Left kidney (tissue), 8 donors: ENCODE data around the gene UBAP1. TPM values are rescaled to one million over a fixed set of nuclear protein-coding genes. Genes with fewer than 3 reads are reported as not detected.
"Not testable (repeated sequence)": the region's sequence is repeated elsewhere in the genome, so short reads cannot be mapped to it uniquely, and the experiment has no call there.

ENCODE experiments used
- DNase-seq: peaks from one replicate; pipeline ENCODE4 v3.0.0-alpha.2; 2013
- long read RNA-seq, 8 donors: transcript quantifications; one replicate each; lab custom pipeline, GENCODE V29; 2026
- polyA plus RNA-seq: library from polyadenylated mRNA; unstranded; fragments of 120-200 nt; gene quantifications from one replicate; pipeline ENCODE4 v1.2.1, GENCODE V29; 2013; ENCODE audit not compliant: insufficient read length

The UBAP1 gene
- 59.0 TPM for polyA plus RNA-seq
- long read RNA-seq, donor 1, transcript UBAP1-201 (7 exons, 2,735 nt) = major isoform, 8 of 51 reads
- long read RNA-seq, donor 1, partial matches to known transcripts = 41 of 51 reads
- long read RNA-seq, donor 1, other reads (novel, unspliced or antisense) = 0 of 51 reads
- long read RNA-seq, donor 2, transcript UBAP1-201 (7 exons, 2,735 nt) = major isoform, 7 of 13 reads
- long read RNA-seq, donor 2, partial matches to known transcripts = 6 of 13 reads
- long read RNA-seq, donor 2, other reads (novel, unspliced or antisense) = 0 of 13 reads
- long read RNA-seq, donor 3, partial matches to known transcripts = 34 of 38 reads
- long read RNA-seq, donor 3, other reads (novel, unspliced or antisense) = 0 of 38 reads
- long read RNA-seq, donor 4 = 0 reads
- long read RNA-seq, donor 5, transcript UBAP1-201 (7 exons, 2,735 nt) = major isoform, 21 of 74 reads
- long read RNA-seq, donor 5, partial matches to known transcripts = 51 of 74 reads
- long read RNA-seq, donor 5, other reads (novel, unspliced or antisense) = 0 of 74 reads
- long read RNA-seq, donor 6, transcript UBAP1-201 (7 exons, 2,735 nt) = major isoform, 5 of 50 reads
- long read RNA-seq, donor 6, partial matches to known transcripts = 45 of 50 reads
- long read RNA-seq, donor 6, other reads (novel, unspliced or antisense) = 0 of 50 reads
- long read RNA-seq, donor 7, transcript UBAP1-201 (7 exons, 2,735 nt) = major isoform, 9 of 34 reads
- long read RNA-seq, donor 7, partial matches to known transcripts = 25 of 34 reads
- long read RNA-seq, donor 7, other reads (novel, unspliced or antisense) = 0 of 34 reads
- long read RNA-seq, donor 8, partial matches to known transcripts = 0 of 4 reads
- long read RNA-seq, donor 8, other reads (novel, unspliced or antisense) = 0 of 4 reads

DNA sequence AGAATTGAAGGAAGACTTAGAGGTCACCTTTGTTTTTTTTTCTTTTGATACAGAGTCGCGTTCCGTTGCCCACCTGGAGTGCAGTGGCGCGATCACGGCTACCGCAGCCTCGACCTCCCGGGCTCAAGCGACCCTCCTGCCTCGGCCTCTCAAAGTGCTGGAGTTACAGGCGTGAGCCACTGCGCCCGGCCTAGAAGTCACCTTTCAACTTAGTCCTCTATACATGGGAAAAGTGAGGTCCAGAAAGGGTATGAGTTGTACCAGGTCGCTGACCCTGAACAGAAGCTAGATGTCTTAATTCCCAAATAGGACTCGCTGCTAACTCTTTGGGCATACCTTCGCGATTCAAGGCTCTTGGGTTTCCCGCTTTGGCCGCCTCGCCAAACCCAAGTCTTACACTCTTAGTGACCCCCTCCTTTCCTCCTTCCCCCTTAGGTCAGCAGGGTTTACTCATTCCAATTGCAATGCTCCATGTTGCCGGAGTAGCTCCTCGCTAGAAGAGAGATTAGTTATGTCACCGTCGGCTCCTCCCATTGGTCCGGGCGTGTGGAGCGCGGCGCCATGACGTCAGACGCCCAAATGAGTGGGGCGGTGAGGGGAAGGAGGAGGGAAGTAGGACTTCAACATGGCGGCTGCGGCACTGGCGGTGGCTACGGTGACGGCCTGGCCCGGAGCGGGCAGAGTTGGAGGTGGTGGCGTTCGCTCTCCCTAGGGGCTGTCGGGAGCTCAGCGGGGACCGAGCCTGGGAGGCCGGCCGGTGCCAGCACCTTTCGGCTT lies at the start of gene UBAP1:
Gene UBAP1, plus strand, starts transcription at position 608 of the 777 bp plus-strand sequence. CDS start 41,872 bp downstream, outside the sequence.
- DNase-seq = peak; percentile 98

DNA sequence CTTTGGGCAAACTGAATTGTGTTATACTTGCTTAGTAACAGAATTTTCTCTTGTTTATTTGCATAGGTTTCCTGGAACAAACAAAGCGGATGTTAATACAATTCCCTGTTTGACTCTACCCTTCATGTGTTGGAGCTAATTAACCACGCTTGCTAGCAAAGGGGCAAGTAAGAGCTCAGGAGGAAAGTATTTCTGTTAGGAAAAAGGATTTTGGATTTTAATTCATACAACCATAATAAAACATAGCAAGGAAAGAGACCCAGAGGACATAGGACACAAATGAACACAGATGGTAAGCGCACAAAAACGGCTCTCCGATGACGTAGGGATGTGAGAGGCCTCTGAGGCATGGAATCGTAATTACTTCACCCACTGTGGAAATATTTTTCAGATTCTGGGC lies 47.3 kb upstream of the UBAP1 start:
- no peak for DNase-seq

GRCh38 chr9:34133436-34133949 lies 45.4 kb upstream of the UBAP1 start:
- DNase-seq = no peak

DNA sequence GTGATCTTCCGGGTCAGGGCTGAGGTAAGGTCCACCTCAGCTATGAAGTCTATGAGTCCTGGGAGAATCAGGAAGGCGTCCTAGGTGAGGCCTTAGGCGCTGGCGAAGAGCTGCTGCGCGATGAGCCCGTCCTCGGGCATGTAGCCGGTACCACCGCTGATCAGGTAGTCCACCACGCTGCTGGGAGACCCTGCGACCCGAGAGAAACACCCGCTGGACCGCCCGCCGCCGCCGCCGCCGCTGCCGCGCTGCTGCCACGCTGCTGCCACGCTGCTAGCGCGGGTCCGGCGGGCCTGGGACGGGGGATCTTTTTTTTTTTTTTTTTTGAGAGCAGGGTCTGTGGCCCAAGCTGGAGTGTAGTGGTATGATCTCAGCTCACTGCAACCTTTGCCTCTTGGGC lies 44.3 kb upstream of the UBAP1 start:
- DNase-seq = no peak

- not testable (repeated sequence) for DNase-seq
Observed at GRCh38 chr9:34138644-34139043, 40.2 kb upstream of the UBAP1 start.

DNA sequence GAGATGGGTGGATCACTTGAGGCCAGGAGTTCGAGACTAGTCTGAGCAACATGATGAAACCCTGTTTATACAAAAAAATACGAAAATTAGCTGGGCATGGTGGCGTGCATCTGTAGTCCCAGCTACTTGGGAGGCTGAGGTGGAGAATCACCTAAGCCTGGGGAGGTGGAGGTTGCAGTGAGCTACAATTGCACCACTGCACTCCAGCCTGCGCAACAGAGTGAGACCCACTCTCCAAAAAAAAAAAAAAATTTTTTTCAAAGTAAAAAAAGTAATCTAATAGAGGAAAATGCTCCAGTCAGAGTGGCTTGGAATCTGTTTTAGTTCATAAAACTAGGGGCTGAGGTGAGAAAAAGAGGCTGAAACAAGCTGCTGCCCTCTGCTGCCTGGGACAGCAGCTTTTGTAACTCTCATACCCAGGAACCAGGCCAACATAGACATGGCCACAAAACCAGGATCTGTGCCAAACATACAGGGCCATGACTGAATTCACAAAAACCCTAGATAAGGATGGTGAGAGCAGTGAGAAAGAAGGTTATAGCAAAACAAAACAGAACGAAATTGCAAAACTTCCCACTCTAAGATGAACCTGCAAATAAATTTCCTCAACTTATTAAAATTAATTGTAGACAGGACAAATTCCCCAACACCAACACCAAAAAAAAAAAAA lies 39.2 kb upstream of the UBAP1 start:
- no peak for DNase-seq

DNA sequence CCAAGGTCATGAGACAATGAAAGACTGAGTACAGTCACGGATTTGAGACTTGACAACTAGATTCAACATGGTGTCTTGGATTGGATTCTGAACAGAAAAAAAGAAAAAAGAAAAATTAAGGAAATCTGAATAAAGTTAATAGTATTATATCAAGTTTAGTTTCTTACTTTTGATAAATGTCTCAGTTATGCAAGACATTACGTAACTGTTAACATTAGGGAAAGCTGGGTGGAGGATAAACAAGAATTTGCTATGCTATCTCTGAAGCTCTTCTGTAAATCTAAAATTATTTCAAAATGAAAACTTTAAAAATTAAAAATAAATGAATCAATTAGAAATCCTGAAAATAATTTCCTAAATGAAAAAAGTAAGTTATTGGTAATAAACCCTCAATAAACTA lies 38.0 kb upstream of the UBAP1 start:
- no peak for DNase-seq

GRCh38 chr9:34143116-34143515 lies 35.7 kb upstream of the UBAP1 start:
- DNase-seq = no peak

DNA sequence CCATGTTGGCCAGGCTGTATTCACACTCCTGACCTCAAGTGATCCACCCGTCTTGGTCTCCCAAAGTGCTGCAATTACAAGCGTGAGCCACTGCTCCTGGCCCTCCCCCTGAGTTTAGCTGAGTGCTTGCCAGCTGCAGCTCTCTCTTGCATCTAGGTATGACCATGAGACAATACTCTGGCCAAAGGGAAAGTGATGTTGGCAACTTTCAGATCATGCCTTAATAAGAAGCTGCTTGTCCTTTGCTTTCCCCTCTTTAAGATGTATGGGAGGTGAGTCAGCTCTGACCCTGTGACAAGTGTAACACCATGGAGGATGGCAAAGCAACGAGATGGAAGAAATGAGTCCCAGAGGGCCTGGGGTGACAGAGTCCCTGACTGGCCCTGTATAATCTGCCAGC lies 33.7 kb upstream of the UBAP1 start:
- no peak for DNase-seq

GRCh38 chr9:34151398-34151797 lies 27.4 kb upstream of the UBAP1 start:
- DNase-seq = no peak

- peak; percentile 28 for DNase-seq
Observed at GRCh38 chr9:34154057-34154456, 24.8 kb upstream of the UBAP1 start.

DNA sequence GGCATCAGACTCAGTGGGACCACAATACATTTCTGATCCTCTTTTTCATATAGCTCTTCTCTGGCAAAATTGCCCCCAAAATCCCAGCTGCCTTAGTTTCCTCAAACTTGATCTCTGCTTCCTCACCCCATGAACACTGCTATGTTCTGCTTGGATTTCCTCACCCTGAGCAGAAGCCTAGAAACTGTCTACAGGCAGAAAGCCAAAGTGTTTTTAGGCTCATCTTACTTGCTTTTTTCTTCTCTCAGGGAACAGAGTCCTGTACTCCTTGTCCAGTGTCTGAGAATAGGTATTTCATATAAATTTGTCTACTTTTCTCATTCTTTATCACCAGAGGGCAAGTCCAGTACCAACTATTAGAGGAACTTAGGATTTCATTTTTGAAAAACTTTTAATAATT lies 21.5 kb upstream of the UBAP1 start:
- no peak for DNase-seq

DNA sequence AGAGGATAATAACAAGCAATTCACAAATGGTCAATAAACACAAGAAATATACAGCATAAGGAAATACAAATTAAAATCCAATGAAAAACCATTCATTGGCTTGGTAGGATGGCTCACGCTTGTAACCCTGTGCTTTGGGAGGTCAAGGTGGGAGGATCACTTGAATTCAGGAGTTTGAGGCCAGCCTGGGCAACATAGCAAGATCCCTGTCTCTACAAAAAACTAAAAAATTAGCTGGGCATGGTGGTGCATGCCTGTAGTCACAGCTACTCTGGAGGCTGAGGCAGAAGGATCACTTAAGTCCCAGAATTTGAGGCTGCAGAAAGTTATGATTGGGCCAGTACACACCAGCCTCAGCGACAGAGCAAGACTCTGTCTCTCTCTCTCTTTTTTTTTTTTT lies 20.9 kb upstream of the UBAP1 start:
- DNase-seq = no peak

DNA sequence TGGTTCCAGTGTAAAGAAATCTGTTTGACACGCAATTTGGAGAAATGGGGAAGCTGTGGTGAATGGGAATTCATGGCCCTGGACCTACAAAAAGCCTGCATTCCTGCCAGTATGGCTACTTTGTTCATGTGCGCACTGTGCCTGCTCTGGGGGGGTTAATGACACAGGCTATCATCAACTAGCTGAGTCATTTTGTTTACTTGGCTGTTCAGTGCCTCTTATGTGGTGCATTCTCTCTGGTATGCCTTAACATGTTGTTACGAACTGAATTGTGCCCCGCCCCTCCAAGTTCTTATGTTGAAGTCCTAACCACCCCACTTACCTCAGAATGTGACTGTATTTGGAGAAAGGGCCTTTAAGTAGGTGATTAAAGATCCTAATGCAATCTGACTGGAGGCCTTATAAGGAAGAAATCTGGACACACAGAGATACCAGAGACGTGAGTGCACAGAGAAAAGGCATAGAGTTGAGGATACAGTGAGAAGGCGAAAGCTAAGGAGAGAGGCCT lies 20.4 kb upstream of the UBAP1 start:
- DNase-seq = no peak

GRCh38 chr9:34163434-34163833 lies 15.4 kb upstream of the UBAP1 start:
- DNase-seq = no peak

- no peak for DNase-seq
Observed at GRCh38 chr9:34169125-34169524, 9.7 kb upstream of the UBAP1 start.

GRCh38 chr9:34170237-34170991 lies 8.4 kb upstream of the UBAP1 start:
- DNase-seq = no peak

DNA sequence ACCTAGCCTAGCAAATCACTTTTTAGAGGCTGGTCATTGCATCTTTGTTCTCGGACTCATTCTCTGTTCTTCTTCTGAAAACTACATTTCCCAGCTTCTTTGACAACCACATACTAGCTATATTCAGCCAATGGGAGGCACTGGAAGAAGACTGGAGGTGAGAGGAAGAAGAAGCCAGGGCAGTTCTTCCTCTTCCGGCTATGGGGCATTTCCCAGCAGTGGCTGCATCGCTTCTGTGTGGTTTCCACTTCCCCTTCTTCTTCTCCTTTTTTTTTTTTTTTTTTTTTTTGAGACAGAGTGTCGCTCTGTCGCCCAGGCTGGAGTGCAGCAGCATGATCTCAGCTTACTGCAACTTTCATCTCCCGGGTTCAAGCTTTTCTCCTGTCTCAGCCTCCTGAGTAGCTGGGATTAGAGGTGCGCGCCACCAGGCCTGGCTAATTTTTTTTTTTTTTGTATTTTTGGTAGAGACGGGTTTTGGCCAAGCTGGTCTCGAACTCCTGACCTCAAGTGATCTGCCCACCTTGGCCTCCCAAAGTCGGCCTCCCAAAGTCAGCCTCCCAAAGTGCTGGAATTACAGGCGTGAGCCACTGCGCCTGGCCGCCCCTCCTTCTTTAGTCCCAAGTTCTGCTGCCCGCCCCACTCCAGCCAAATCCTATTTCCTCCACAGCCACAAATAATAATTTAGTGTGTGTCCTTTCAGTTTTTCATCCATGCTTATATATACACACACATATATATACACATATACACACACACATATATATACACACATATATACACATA lies 6.9 kb upstream of the UBAP1 start:
- DNase-seq = no peak

DNA sequence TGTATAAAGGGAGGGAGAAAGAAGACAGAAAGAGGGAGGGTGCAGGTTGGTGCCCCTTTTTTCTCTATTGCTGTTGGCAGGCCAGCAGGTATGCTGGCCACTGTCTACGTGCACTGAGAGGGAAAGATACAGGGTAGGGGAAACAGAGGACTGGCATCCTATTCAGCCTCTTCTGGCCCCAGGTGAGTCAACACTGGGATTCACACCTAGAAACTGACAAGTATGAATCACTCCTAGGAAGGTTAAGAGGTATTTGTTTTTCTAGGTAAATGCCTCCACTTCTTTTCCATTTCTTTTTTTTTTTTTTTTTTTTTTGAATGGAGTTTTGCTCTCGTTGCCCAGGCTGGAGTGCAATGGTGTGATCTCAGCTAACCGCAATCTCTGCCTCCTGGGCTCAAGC lies 2.8 kb upstream of the UBAP1 start:
- no peak for DNase-seq
